ENCODE measurements around the gene ADAM19.
A peak's percentile ranks its signal among the peaks of the same experiment; 100 is the strongest.

ADAM19 gene

GRCh38 chr5:157520911-157521703, 54.5 kb downstream of the ADAM19 start:
- H3K9me3 ChIP-seq: no peaks in the 10 kb centered on the region
- H4K20me1 ChIP-seq: no peaks in the 10 kb centered on the region
- H3K4me1 ChIP-seq: no peaks in the 10 kb centered on the region
- TF ChIP-seq Cebpa-rat (IDR thresholded peaks at IDR 0.05): no peak
- no peak overlapping the region for H3K9ac ChIP-seq
- H3K27ac ChIP-seq: no peak overlapping the region
- H3K27me3 ChIP-seq: no peaks in the 10 kb centered on the region
- peaks cover 4% of the 10 kb centered on the region; the same call in 1 of the 2 replicates for H3K36me3 ChIP-seq
- H3K4me3 ChIP-seq: no peak overlapping the region
- H3K4me2 ChIP-seq: no peak overlapping the region

GRCh38 chr5:157519579-157520253, 55.9 kb downstream of the ADAM19 start:
- Histone ChIP-seq H3K36me3 (peaks cover 4% of the 10 kb centered on the region; the same call in 1 of the 2 replicates), H3K4me2 (no peak overlapping the region), H4K20me1 (no peaks in the 10 kb centered on the region), H3K4me3 (no peak overlapping the region), H3K9me3 (no peaks in the 10 kb centered on the region), H3K9ac (no peak overlapping the region), H3K27ac (no peak overlapping the region), H3K27me3 (no peaks in the 10 kb centered on the region), H3K4me1 (no peaks in the 10 kb centered on the region)
- TF ChIP-seq Cebpa-rat (IDR thresholded peaks at IDR 0.05): no peak

GRCh38 chr5:157518963-157519362, 56.6 kb downstream of the ADAM19 start:
- no peak for TF ChIP-seq Cebpa-rat (IDR thresholded peaks at IDR 0.05)
- H3K9me3 ChIP-seq: no peaks in the 10 kb centered on the region
- no peak overlapping the region for H3K27ac ChIP-seq
- H3K9ac ChIP-seq: no peak overlapping the region
- H3K4me2 ChIP-seq: no peak overlapping the region
- H3K36me3 ChIP-seq: peaks cover 5% of the 10 kb centered on the region; the same call in 1 of the 2 replicates
- no peaks in the 10 kb centered on the region for H3K4me1 ChIP-seq
- no peak overlapping the region for H3K4me3 ChIP-seq
- H3K27me3 ChIP-seq: no peaks in the 10 kb centered on the region
- no peaks in the 10 kb centered on the region for H4K20me1 ChIP-seq

- Histone ChIP-seq H3K9ac (no peak overlapping the region), H3K27ac (no peak overlapping the region), H3K27me3 (no peaks in the 10 kb centered on the region), H3K4me2 (no peak overlapping the region), H3K4me3 (no peak overlapping the region), H3K4me1 (peaks cover 4% of the 10 kb centered on the region; the same call in 1 of the 2 replicates), H3K36me3 (peaks cover 10% of the 10 kb centered on the region; the same call in 1 of the 2 replicates), H3K9me3 (0 out of 2 replicates have a peak, but pooled peaks cover 1% of the 10 kb centered on the region), H4K20me1 (no peaks in the 10 kb centered on the region)
- TF ChIP-seq Cebpa-rat (IDR thresholded peaks at IDR 0.05): no peak
Measured at GRCh38 chr5:157516626-157517325, 58.8 kb downstream of the ADAM19 start.

GRCh38 chr5:157516006-157516405, 59.6 kb downstream of the ADAM19 start:
- H4K20me1 ChIP-seq: no peaks in the 10 kb centered on the region
- H3K4me2 ChIP-seq: no peak overlapping the region
- no peak for TF ChIP-seq Cebpa-rat (IDR thresholded peaks at IDR 0.05)
- H3K27me3 ChIP-seq: no peaks in the 10 kb centered on the region
- no peak overlapping the region for H3K4me3 ChIP-seq
- 0 out of 2 replicates have a peak, but pooled peaks cover 4% of the 10 kb centered on the region for H3K9me3 ChIP-seq
- H3K9ac ChIP-seq: no peak overlapping the region
- peaks cover 10% of the 10 kb centered on the region; the same call in 1 of the 2 replicates for H3K36me3 ChIP-seq
- no peak overlapping the region for H3K27ac ChIP-seq
- peaks cover 7% of the 10 kb centered on the region; the same call in 1 of the 2 replicates for H3K4me1 ChIP-seq

- H3K4me2 ChIP-seq: no peak overlapping the region
- 0 out of 2 replicates have a peak, but pooled peaks cover 4% of the 10 kb centered on the region for H3K9me3 ChIP-seq
- no peak for TF ChIP-seq Cebpa-rat (IDR thresholded peaks at IDR 0.05)
- peaks cover 10% of the 10 kb centered on the region; the same call in 1 of the 2 replicates for H3K4me1 ChIP-seq
- no peak overlapping the region for H3K27ac ChIP-seq
- H3K36me3 ChIP-seq: peaks cover 10% of the 10 kb centered on the region; the same call in 1 of the 2 replicates
- no peaks in the 10 kb centered on the region for H3K27me3 ChIP-seq
- no peak overlapping the region for H3K9ac ChIP-seq
- no peak overlapping the region for H3K4me3 ChIP-seq
- no peaks in the 10 kb centered on the region for H4K20me1 ChIP-seq
Measured at GRCh38 chr5:157514974-157515373, 60.6 kb downstream of the ADAM19 start.

- no peak overlapping the region for H3K9ac ChIP-seq
- no peaks in the 10 kb centered on the region for H4K20me1 ChIP-seq
- no peak for TF ChIP-seq Cebpa-rat (IDR thresholded peaks at IDR 0.05)
- H3K4me1 ChIP-seq: peaks cover 28% of the 10 kb centered on the region
- H3K4me2 ChIP-seq: no peak overlapping the region
- peaks cover 5% of the 10 kb centered on the region; the same call in 1 of the 2 replicates for H3K36me3 ChIP-seq
- no peak overlapping the region for H3K4me3 ChIP-seq
- 0 out of 2 replicates have a peak, but pooled peaks cover 4% of the 10 kb centered on the region for H3K9me3 ChIP-seq
- no peaks in the 10 kb centered on the region for H3K27me3 ChIP-seq
- H3K27ac ChIP-seq: no peak overlapping the region
Measured at GRCh38 chr5:157513182-157513581, 62.4 kb downstream of the ADAM19 start.

- no peak overlapping the region for H3K4me3 ChIP-seq
- no peak overlapping the region for H3K9ac ChIP-seq
- TF ChIP-seq Cebpa-rat (IDR thresholded peaks at IDR 0.05): no peak
- no peaks in the 10 kb centered on the region for H4K20me1 ChIP-seq
- peak overlapping the region; percentile 4; the same call in 1 of the 2 replicates for H3K4me2 ChIP-seq
- peaks cover 5% of the 10 kb centered on the region; the same call in 1 of the 2 replicates for H3K36me3 ChIP-seq
- H3K27me3 ChIP-seq: no peaks in the 10 kb centered on the region
- H3K9me3 ChIP-seq: 0 out of 2 replicates have a peak, but pooled peaks cover 4% of the 10 kb centered on the region
- H3K27ac ChIP-seq: no peak overlapping the region
- peaks cover 40% of the 10 kb centered on the region for H3K4me1 ChIP-seq
Measured at GRCh38 chr5:157511651-157512644, 63.6 kb downstream of the ADAM19 start.
